Measurements from ENCODE around the gene ZNF462.

Gene ZNF462

DNA sequence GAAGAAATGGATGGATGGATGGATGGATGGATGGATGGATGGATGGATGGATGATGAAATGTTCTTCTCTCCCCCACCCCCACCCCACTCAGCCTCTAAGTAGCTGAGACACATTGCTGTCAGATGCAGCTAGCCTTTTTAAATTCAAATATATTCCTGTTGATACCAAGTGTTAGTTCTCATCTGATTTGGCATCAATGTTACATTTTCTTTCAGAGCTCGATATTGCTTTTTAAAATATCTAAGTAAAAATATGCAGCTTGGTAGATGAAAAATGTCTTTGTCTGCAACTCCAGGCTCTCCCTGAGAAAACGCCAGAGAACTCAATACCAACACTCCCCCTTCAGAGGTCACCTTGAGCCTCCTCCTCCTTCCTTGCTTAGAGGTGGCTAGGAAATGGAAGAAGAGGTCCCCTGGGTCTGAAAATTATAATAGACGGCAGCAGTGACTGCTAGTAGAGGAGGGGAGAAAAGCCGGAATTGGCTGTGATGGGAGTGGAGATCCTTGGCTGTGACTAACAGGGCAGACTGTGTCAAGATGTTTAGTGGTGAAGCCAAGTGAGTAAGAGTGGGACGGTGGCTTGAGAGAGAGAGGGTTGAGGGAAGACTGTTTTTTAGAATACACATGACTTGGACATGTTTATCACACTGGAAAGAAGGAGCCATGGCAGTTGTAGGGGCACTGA lies 156.0 kb downstream of the ZNF462 start:
- DNase-seq: no peak

DNA sequence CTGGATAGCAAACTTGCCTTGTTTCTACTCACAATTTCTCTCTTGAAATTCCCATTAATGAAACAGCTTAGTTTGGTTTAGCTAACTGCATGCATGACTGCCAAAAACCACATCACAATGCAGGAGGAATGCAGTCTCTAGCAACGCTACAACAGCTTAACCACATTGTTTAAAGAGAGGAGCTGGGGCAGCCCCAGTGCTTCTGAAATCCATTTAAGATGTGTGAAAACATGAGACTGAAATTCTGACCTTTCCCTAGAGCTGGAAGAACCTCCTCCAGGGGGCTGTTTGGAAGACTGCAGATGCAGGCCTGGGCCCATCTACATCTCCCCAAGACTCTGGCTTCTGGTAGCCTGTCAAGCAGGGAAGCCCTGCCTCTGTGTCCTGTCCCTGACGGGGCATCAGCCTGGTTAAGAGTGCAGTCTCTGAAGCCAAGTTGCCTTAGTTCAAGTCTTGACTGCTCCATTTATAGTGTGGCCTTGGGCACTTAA lies 157.1 kb downstream of the ZNF462 start:
- no peak for DNase-seq

DNA sequence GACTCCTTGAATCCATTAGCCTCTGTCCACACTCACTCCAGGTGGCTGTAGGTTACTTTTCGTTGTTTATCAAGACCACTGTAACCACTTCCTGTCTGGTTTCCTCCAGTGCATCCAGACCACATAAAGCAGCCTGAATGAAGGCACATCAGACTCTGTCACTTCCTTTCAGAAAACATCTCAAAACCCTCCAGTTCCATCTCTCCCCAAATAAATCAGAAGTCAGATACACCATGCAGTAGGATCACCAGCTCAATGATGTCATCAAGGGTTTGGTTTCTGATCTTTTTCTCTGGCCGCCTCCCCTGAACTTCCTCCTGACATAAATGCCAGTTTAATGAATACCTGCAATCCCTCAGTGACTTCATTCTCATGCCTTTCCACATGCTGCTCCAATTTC lies 161.2 kb downstream of the ZNF462 start:
- no peak for DNase-seq

DNA sequence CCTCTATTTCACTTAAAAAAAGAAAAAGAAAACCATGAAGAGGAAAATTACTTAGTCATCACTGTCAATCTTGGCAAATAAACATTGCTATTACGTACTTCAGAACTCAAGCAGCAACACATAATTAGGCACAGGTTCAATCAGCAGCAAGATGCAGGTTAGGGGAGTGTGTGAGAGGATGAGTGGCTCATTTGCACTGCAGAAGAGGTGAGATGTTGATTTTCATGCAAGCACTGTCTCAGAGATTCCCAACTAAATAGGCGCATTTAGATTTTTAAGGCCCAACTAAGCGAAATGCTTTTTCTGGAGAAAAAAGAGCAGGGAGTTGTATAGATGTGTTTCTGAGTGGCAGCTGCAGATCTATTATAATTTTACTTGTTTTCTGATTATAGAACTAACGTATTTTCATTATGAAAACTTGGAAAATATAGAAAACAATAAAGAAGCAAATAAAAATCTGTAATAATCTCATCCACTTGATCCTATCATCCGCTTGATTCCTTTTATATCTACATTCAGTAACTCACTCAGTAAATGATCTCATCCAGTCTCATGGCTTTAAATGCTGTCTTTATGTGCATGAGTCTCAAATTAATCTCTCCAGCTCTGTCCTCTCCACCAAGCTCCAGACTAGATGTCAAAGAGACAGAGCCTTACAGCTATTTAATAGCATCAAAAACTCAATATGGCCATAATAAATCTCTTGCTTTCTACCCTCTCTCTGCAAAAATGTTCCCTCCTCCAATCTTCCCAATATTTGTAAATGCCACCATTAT lies 162.5 kb downstream of the ZNF462 start:
- DNase-seq: no peak

DNA sequence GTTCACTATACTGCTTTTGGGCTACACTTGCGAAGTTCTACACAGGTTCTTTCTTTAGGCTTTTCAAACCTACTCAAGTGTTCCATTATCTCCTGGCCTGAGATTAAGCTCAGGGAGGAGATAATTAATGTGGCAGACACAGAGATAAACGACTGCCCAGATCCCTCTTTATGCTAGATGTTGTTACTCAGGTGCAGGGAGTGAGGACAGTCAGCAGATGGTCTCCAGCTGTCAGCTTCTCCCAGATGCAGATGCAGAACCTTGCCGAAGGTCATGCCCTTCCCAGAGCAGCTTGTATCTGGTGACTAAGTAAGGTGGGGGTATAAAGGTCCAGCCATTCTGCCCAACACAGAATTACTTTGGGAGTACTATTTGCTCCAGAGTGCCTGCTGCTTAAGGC lies 166.2 kb downstream of the ZNF462 start:
- no peak for DNase-seq

DNA sequence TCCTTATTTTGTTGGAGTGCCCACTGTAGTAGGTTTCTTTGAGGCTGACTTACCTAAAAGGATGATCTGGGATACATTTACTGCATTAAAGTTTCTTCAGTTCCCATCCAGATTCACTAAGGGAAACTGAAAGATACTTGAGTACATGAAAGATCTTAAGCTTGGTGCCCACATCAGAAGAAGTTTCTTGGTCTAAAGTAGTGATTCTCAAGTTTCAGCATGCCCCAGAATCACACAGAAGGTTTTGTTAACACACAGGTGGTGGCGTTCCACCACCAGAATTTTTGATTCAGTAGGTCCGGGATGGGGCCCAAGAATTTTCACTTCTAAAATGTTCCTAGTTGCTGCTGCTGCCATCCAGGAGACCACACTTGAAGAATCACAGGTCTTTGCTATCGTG lies 171.0 kb downstream of the ZNF462 start:
- no peak for DNase-seq

DNA sequence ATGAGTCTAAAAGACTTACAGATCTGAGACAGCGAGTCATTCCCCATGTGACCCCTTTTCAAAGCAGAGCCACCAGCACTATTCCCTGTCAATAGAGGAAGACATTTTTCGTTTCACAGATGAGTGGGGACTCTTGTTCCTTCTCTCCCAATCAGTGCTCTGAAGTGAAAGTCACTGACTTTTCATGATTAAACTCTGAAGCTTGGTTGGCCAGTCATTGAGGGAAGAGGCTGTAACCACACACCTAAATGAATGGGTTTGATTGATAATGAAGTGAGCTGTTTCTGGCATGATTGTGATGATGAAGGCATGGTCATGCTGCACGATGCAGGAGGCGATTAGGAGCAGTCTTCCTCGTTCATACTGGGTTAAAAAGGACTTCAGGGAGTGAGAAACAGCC lies 171.9 kb downstream of the ZNF462 start:
- no peak for DNase-seq

DNA sequence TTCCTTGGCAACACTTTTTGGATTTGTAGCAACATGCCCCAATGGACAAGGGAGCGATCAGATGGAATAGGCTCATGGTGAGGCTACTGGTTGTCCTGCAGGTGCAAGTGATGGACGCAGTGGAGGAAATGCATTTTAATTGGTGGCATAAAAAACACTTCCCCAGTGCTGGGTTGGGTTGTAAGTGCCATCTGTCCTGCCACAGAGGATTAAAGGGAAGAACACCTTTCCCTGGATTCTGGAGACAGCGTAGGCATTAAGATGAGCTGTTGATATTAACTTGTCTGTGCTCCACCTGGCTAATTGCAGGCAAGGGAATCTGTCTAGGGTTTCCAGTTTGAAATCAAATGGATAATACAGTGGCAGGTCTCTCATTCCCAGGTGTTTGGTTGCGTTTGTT lies 173.4 kb downstream of the ZNF462 start:
- DNase-seq: no peak

DNA sequence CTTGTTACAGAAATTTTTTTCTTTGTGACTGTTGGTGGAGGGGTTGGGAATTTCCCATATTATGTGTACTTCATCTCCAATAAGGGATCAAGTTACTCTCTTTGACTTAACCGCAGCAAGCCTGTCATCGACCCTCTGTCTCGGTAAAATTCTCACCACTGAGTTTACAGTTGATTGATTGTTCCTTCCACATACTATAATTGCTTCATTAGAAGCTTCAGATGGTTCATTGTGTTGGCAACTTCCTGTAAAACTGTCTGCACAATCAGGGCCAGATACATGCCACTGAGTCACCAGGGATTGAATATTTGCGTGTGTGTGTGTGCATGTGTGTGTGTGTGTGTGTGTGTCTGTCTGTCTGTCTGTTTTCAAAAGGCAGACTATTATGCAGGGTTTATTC lies 176.6 kb downstream of the ZNF462 start:
- DNase-seq: no peak

DNA sequence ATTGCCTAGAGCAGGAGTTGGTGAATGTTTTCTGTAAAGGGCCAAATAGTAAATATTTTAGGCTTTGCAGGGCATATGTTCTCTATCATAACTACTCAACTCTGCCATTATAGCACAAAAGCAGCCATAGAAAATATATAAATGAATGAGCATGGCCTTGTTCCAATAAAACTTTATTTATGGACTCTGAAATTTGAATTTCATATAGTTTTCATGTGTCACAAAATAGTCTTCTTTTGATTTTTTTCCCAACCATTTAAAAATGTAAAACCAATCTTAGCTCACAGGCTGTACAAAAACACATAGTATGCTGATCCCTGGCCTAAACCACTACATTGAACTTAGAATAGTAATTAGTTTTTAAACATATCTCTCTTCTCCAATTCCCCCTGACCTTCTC lies 179.6 kb downstream of the ZNF462 start:
- no peak for DNase-seq

DNA sequence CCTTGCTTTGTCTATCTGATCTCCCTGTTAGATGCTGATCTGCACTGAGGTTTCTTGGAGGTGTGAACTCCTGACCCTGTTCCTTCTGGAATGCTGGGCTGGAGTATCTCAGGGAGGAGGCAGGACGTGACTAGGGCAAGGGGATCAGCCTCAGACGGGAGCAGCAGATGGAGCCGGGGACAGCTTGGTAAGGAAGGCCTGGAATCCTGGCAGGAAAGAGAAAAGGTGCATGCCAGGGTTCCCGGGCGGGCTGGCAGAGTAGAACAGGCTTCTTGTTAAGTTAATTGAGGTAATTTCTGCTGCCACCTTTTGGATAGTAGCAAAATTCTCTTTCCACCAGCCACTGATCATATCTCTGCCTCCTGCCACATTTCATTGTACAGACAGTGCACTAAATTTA lies 180.9 kb downstream of the ZNF462 start:
- no peak for DNase-seq

DNA sequence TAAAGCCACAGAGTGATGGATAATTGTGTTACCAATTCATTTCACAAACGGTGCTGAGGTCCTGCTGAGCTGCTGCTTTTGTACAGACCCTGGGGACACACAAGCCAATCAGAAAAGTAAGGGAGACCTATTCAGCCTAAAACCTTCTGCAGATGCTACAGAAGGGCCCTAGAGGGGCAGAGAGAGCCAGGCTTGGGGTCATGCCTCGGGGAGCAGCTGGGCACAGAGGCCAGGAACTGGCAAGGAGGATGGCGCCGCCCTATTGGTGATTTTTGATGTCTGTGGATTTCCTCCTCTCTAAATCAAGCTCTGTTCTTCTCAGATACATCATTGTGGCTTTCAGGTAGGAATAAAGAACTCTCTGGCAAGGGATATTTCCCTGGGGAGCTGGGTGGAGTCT lies 181.9 kb downstream of the ZNF462 start:
- DNase-seq: no peak

DNA sequence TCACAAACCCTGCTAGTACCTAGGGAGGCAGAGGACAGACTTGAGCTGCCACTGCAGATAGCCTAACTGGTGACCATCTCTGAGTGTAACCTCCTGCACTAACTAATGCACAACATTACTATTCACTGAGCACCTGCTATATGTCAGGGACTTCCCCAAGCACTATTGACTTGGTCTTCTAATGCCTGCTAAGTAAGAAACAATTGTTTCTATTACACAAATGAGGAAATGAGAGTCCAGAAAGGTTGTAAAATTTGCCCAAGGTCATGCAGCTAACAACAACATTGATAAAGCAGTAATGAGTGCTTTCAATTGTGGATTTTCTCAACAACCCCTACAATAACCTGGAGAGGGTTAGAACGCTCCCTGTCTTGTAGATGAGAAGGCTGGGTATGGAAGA lies 183.7 kb downstream of the ZNF462 start:
- DNase-seq: no peak

DNA sequence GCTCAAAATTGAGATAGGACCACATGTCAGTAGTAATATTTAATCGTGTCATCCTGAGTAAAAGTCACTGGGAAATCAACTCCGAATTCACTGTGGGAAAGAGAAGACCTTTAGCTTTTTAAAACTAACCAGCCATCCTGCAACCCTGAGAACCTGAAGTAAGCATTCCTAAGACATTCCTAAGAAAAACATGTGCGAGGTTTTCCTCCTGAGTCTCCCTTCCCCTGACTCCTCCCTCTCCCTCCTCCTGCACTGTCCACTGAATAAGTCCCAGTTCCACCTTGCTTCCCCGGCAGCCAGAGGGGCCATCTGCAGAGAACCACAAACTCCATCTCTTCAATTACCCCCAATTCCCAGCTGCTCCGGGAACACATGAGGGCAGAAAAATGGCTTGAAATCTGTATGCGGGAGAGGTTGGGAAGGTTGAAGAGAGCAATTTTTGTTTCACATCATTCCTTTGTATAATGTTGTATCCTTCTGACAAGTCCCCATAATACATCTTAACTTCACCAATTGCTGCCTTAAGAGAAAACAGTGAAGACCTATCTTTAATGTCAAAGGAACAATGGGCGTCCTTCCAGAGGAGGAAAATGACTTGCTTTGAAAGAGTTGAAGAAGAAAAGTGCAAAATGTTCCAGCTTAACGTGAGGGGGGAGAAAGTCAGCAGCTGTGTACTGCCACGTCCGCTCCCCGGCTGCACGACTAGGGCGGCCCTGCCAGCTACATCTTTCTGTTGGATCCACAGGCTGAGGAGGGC lies 186.3 kb downstream of the ZNF462 start:
- no peak for DNase-seq

DNA sequence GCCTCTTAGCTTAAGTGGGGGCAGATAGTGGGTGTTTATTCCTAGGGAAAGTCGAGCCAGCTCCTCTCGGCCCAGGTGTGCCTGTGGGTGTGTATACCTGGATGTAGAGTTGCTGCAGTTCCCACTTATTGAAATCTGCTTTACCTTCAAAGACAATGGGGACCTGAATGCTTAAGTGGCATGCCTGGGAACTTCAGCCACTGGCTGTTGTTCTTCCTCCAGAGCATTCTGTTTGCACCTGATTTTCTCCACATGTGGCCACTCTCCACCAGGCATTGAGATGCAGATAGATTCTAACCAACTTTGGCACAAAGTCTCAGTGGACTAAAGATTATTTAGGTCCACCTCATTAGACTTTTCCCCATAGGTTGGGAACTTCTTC lies 186.8 kb downstream of the ZNF462 start:
- no peak for DNase-seq

DNA sequence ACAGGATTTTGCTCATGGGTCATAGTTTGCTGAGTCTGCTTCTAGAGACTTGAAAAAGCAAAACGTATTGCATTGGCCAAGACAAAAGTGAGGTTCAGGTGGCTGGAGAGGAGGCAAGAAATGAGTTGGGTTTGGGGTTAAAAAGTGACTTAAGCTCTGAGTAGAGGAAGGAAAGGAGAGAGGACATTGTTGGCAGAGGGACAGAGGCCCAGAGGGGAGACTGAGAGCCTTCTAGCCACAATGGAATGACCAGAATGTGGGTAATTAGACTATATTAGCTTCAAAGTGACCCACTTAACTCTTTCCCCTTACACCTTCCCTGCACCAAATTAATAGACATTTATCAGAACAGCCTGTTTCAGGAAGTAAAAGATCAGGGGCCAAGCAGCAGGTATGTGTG lies 188.4 kb downstream of the ZNF462 start:
- DNase-seq: no peak

DNA sequence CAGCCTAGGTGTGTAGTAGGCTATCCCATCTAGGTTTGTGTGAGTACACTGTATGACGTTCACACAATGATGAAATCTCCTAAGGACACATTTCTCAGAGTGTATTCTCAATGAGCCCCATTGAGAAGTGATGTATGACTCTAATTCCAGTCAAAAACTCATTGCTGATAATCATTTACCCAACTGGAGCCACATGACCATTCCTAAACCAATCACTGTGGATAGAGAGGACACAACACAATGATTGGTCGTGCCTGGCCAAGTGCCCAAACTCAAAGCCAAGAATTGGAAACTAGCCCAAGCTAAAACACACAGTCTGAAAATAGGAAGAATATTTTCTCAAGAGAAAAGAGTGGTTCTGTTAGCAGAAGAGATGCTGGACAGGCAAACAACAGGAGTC lies 191.2 kb downstream of the ZNF462 start:
- DNase-seq: no peak

DNA sequence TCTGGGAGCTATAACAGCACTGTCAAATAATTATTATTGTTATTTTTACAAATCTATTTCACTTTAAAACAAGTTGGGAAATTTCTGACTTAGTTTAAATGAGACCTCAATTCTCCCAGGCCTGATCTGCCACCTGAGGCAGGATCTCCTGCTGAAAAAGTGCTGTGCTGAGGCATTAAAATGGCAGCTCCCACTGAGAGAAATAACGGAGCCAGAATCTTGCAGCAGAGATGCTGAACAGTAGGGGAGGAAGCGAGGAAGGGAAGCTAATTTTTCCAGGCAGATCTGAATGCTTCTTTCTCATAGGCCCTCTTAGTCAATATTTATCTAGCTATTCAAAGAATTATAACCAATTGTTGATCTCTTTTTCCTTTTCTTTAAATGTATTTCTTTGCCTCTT lies 196.3 kb downstream of the ZNF462 start:
- DNase-seq: no peak

DNA sequence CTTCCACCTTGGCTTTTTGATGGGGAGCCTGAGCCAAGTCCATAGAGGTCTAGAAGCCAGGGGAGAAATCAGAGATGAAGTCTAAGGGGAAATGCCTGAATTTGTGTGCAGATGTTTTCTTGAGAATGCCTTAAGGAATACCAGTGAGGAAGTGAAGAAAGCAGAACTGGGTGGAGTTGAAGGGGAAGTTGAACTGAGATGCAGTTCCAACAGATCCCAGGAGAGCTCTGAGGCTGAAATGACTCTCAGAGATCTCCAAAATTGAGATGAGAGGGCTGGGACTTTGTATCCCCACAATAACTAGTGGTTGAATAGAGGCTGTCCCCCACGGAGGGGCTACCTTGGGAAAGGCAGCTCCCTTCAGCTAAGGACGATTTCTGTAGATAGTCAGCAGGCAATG lies 197.1 kb downstream of the ZNF462 start:
- DNase-seq: no peak
